ENCODE results near the gene COL15A1.
"Not testable (repeated sequence)": the region's sequence is repeated elsewhere in the genome, so short reads cannot be mapped to it uniquely, and the experiment has no call there.

COL15A1 gene

DNA sequence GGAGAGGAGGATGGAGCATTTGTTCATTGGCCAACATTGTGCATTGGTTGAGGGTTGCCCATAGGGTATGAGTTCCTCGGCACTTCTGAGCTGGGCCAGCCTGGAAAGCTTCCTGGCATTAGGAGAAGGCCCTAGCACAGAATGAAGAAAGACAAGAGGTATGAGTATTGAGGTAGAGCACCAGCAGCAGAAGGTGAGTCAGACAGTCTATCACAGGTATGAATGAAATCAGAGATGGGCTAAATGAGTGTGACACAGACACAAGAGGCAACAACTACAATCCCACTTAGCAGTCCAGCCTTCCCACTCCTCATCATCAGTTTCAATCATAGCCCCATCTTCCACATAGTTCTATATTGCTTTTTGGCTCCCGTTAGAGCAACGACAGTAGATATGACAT, 135.8 kb downstream of the COL15A1 start:
- DNase-seq (ENCODE audit: low read depth), result no peak

DNA sequence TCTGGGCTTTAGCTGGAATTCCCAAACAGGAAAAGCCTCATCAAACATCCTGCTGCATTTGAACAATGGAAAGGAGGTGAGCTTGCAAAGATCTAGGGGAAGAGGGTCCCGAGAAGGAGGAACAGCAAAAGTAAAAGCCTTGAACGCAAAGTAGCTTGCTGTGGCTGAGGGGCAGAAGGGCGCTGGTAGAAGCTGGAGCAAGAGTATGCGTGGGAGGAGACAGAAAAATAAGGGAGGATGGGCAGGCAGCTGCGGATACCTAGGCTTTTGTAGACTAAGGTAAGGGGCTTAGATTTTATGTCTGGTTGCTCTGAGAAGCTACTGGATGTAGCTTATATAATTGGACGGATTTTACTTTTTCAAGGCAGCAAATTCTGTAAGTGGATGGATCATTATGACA, 139.3 kb downstream of the COL15A1 start:
- DNase-seq (ENCODE audit: low read depth), result no peak

DNA sequence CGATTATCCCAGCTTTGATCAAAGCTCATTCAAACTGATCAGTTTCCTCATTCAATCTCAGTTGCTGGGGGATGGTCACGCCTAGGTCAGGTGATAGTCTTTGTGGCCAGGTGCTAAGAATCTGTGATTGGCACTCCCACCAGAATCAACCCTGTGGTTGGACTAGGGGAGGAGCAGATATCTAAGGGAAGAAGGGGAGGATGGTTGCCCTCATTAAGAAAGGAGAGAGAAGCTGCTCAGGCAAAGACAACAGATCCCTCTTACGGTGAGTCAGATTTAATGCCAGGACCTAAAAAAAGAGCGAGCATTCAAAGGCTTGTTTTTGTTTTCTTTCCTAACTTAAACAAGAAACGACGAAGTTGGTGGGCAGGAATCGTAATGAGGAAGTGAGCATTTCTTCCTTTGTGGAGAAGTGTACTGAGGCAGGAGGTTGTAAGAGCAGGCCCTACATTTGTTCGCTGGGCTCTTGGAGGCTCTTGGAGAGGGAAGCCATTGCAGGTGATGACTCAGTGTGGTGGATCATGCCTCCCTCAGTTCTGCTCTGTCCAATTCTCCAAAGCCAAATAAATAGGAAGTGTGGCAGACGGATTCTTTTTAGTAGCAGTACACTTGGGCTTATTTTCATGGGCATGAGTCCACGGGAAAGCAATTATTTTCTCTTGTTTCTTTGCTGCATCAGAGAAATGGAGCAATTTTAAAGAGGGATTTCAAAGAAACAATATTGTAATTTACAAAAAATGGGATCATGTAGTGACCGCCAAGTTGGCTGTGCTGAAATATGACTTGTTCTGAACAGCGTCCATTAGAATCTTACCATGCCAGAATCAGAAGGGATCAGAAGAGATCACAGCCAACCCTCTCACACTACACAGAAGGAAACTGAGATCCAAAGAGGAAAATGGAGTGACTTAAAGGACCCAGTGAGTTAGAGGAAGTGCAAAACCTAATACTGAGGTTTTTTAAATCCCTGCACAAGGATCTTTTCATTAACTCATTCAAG, 142.5 kb downstream of the COL15A1 start:
- DNase-seq (ENCODE audit: low read depth), result no peak

DNA sequence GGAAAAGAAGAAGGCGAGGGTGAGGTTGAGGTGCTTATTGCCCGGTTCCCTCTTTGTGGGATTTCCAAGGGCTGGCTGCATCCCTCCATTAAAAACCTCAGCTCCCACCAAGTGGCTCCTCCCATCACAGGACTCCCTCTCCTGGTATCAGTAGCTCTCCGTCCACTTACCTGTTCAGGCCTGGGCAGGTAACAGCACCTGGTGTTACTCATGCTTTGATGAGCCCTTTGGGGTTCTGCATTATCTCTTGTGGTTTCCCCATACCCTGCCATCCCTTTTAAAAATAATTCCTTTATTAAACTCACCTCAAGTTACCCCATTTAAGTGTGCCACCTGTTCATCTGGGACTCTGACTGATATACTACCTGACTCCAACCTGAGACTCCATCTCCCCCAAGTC, 143.8 kb downstream of the COL15A1 start:
- no peak for DNase-seq (ENCODE audit: low read depth)

DNA sequence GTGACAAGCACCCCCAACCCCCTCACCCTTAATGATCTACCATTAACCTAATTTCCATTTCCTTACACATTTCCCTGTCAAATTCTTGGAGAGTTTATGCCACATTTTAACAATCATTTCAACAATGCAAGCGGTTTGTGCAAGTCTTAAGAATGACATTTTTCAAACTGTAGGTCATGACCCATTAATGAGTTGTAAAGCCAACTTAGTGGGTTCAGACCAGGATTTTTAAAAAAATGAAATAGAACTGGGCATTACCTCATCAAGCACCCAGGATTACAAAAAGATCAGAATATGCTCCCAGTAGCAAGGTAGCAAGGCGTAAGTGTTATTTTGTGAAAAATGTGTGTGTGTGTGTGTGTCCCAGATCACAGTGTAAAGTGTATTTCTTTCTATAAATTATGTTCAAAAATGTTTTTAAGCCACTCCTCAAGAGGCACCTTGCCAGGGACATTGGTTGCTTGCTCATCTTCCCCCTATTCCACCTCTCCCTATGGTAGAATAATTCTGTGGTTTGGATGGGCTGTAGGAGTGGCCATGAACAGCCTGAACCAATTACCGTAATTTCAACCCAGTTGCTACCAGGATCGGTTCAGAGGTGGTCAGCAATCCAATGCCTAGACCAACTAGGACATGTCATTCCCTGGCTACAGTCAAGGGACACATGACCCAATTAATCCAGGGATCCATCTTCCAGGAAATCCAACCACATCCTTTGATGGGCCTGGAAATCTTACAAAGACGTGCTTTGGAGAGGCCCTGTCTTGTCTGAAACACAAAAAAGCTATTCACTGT, 146.8 kb downstream of the COL15A1 start:
- DNase-seq (ENCODE audit: low read depth), result no peak

DNA sequence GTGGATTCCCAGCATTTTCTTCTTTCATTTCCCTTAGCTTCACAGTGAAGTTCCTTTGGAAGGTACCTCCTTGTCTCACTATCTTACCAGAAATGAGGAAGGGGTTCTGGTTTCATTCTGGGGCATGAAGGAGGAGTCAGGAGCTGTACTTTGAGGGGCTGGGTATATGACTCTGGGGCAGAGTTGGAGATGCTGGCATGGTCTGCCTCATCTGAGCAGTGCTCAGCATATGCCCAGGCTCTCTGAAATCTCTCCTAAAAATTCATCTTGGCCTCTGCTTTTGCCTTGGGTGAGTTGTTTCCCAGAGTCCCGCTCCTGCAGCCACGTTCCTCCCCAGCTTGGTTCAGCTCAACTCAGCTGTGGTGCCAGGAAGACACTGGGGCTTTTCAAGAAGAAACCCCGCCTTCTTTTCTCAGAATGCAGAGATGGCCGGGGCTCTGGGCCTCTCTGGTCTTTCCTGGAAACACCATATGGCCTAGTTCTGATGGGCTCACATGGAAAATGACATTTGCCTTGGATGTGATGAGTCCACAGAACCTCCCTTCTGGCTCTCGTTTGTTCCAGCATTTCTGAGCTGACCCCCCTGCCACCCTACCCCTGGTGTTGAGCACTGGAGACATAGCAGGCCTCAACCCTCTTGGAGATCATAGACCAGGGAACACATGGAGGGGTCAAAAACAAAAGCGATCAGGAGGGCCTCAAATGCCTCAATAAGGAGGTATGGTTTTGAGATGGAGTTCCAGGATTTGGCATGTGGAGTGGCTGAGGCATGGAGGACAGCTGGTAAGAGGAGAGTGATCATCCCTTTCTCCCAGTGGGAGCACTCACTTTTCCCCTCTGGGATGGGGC, 149.2 kb downstream of the COL15A1 start:
- DNase-seq (ENCODE audit: low read depth), result no peak

DNA sequence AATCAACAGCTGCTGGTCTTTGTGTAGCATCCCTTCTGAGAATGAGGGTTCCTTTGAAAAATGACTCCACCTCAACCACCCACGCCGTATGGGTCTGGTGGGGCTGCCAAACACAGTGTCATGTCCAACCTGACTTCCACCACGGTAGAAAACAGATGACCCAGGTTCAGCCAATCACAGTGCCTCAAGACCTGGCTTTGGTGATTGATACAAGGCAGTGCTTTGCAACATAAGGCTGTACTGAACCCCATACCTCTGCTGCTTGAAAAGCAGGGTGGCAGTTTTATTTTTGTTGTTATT, 149.7 kb downstream of the COL15A1 start:
- DNase-seq (ENCODE audit: low read depth), result no peak

DNA sequence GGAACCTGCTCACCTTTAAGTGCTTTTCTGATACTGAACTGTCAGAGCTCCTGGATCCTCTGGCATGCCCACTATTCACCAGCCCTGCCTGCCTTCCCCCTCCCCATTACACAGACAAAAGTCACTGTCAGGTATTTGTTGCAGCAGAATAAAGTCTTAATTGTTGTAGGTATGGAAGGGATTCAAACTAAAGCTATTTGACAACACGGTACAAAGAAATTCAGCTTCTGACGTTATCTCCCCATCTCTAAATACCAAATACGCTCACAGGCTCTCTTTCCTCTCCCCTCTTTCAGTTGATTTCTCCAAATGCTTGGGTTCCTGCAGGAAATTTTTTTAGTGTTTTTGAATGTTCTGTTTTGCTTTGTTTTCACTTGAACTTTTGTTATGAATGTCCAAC, 151.9 kb downstream of the COL15A1 start:
- no peak for DNase-seq (ENCODE audit: low read depth)

DNA sequence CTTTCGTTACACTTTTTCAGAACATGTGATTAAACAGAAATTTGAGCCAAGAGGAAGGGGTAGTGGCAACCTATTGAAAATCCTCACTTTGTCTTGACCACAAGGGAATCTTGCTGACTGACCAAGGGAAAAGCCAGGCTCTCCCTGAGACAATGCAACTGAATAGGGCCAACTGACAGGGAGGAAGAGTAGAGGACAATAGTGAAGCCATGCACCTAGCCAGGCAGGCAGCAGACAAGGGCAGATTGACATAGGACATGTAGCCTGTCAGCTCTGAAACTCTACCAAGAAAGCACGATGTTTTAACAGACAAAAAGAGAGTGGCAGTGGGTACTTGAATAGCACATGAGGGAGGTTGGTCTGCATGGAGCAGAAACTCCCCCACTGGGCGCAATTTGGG, 152.7 kb downstream of the COL15A1 start:
- DNase-seq (ENCODE audit: low read depth), result no peak

DNA sequence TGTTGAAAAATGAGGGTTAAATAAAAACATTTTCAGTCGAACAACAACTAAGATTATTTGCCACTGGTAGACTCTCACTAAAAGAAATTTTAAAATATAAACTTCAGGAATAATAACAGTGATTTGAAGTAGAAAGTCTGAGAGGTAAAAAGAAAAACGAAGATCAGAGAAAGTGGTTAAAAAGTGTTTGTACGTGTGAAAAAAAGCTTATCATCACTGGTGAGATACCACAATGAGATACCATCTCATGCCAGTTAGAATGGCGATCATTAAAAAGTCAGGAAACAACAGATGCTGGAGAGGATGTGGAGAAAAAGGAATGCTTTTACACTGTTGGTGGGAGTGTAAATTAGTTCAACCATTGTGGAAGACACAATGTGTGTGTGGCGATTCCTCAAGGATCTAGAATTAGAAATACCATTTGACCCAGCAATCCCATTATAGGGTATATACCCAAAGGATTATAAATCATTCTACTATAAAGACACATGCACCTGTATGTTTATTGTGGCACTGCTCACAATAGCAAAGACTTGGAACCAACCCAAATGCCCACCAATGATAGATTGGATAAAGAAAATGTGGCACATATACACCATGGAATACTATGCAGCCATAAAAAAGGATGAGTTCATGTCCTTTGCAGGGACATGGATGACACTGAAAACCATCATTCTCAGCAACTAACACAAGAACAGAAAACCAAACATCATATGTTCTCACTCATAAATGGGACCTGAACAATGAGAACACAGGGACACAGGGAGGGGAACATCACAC, 156.3 kb downstream of the COL15A1 start:
- DNase-seq (ENCODE audit: low read depth), result not testable (repeated sequence)

DNA sequence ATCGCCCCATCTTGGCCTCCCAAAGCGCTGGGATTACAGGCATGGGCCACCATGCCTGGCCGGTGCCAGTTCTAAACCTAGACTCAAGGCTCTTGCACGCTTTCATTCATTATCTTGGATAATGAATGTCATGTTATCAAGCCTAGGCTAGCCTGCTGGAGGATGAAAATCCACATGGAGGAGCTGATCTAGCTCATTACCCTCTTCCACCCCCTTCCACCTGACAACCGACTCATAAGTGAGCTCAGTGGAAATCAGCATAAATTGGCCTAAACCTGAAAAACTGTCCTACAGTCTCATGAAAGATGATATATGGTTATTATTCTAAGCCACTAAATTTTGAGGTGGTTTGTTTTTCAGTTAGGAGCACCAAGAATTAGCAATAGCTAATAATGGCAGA, 157.6 kb downstream of the COL15A1 start:
- no peak for DNase-seq (ENCODE audit: low read depth)

DNA sequence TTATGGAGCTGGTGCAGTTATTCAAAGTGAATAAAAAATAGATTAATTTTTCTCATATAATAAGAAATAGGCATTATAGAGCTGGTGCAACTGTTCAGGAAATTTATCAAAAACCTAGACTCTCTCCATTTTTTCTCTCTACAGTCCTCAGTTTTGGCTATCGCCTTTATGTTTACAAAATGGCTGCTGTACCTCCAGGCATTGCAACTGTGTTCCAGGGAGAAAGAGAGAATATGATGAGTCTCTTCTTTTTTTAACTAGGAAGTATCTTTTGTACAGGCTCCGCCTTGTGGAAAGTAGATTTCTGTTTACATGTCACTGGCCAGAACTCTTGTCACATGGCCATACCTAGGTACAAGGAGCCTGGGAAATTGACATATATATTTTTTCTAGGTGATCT, 158.1 kb downstream of the COL15A1 start:
- DNase-seq (ENCODE audit: low read depth), result no peak

DNA sequence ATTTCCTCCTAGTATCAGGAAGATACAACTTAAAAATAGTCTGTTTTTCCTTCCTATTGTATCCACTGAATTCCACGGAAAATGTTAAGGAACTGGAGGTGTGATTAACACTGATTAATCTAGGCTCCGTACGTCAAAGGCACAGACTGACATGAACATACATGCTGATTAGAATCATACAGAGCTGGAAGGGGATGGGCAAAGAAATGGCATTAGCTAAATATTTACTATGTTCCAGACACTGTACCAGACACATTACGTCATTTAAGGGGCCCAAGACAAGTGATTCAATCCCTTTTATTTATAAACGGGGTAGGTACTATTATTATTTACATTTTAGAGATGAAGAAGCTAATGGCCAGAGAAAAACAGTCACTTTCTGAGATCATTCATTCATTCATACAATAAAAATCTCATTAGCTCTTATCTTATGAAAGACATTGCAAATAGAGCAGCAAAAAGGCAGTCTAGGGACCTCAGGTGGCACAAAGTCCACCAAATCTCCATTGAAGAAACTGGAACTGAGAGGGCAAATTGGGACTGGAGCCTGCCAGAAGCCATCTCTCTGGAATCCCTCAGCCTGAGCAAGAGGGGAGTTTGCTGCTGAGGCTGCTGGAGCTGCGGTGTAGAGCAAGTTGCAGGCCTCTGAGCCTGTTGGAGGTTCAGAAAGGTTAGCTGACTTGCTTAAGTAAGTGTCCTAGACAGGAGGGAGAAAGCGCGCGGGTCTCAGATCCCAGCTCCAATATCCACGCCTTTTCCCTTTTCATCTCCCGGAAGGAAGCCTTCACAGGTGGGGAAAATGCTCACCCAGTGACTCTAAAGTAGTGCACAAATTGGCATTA, 159.6 kb downstream of the COL15A1 start:
- no peak for DNase-seq (ENCODE audit: low read depth)

DNA sequence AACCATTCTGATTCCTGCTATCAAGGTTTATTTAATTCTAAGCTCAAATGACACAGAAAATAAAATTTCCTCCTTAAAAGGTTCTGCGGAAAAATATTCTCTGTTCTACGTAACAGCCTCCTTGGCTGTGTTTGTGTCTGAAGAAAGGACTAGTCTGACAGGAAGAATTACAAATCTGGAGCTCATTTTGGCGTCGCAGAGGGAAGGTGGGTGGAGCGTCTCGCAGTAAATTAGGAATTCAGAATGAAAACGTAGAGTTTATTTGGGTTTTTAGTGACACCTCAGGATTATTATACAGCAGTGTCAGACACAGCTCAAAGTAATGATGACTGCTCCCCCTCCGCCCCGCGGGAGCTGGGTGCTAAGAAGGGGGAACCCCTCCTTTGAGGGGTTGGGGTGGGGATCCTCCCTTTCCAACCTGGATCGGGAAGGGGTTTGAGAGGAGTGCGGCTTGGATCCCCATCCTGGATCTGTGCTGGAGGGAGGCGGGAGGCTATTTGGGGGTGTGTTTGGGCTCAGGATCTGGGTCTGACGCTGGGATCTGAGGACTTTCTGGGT, 160.3 kb downstream of the COL15A1 start:
- no peak for DNase-seq (ENCODE audit: low read depth)

DNA sequence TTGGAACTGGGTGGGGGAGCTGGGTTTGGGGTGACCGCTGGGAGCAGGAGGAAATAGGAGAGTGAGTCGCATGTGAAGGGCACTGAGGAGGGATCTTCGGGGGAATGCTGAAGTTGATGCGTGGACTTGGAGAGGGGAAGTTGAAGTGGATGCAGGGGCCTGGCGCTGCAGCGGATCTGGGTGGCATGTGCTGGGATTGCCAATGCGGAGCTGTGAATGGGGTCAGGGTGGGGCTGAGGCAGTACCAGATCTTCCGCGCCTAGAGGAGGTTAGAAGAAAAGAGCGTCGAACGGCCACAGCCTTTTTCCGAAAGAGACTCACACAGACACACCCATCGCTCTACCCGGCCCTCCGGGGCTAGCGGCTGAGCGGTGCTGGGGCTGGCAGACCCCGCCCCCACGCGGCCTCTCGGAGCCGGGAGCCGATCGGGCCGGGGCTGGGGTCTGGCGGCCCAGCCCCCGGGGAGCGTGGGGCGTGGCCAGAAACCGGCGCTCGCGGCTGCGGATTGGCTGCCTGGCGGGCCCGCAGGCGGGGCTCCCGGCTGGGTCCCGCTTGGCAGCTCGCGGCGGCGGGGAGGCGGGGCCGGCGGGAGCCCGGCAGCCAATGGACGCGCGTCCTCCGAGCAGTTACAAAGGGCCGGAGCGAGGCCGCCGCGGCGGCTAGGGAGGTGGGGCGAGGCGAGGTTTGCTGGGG, 160.9 kb downstream of the COL15A1 start, which contains the start of gene TGFBR1:
TSS of gene TGFBR1 (plus strand) at position 655 of the 693 bp plus-strand sequence. CDS start 93 bp downstream, outside the sequence.
- DNase-seq (ENCODE audit: low read depth), result peak; percentile 83

DNA sequence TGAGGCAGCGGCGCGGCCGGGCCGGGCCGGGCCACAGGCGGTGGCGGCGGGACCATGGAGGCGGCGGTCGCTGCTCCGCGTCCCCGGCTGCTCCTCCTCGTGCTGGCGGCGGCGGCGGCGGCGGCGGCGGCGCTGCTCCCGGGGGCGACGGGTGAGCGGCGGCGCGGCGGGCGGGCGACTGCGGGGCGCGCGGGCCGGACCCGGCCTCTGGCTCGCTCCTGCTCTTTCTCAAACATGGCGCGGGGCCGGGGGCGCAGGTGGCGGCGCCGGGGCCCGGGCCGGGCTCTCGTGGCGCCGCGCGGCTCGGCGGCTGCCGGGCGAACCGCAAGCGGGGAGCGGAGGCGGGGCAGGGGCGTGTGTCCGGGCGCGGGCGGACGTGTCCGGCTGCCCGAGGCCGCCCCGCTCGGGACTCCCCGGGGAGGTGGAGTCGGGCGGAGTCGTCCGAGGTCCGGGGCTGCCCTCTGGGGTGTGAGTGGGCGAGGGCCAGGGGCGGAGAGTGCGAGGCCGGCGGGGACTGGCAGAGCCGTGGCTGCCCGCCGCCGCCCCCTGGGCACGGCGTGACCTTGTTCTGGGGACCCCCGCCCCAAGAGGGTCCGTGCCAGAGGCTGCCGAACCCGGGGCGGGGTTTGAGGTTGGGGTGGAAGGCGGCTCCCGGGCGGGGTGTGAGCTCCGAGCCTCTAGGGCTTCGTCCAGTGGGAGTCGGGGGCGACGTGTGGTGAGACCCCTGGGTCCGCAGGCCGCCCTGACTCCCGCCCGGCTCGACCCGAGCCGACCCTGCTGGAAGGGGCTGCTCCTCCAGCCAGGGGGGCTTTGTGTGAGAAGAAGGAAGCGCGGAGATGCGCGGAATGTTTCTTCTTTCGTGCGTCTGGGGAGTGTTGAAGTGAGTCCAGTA, 161.7 kb downstream of the COL15A1 start:
- DNase-seq (ENCODE audit: low read depth), result peak; percentile 42

DNA sequence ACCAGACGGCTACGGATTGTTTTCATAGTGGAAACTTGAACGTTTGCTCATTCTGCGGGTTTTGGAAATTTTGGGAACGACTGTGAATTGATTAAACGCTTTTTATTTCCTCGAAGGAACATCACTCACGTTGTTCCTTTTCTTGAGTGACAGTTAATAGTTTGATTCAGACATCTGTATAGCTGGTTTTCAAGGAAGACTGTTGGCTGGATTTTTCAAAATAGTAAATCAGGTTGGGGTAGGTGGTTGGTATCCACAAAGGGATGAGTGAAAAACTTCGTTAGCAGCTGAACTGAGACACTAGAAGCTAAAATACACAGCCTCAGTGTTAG, 162.3 kb downstream of the COL15A1 start:
- DNase-seq (ENCODE audit: low read depth), result no peak

DNA sequence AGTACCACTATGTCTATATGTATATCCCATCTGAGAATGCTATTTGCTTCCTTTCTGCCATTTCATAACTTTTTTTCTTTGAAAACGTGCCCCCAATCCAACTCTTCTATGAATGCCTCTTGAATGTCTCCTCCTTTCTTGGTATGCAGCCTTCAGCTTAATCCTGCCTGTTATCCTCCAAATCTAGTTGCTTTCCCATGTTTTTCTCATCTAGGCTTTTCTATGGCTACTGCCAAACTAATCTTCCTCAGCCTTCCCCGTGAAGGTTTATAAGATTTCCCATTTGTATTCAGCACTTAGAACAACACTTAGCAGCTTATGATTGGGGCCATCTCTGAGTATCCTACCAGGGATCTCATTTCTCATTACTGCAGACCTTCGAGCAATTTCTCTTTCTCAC, 163.7 kb downstream of the COL15A1 start:
- no peak for DNase-seq (ENCODE audit: low read depth)

DNA sequence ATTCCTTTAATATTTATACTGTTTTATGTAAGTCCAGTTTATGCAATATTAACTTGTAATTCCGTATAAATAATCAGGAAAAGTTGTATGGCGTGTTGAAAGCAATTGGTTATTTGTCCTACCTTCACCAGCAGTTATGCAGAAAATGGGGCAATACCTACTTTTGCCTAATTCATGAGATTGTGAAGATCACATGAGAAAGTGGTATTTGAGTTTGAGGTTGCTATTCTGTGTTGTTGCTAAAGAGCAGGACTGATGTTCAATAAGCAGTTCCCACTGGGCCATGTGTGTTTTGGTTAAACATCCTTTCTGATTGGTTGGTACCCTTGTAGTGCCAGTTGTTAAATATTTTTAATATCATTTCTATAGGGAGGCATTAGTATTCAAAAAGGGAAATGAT, 164.4 kb downstream of the COL15A1 start:
- no peak for DNase-seq (ENCODE audit: low read depth)

Measured in fibroblast of the conjunctiva (primary cell).